Keratinocyte (primary cell): Measurements from ENCODE around the gene TUBB2B. TPM values are rescaled to one million over a fixed set of nuclear protein-coding genes. Genes with fewer than 3 reads are reported as not detected.

Experiments used
- DNase-seq: peaks from one replicate; pipeline ENCODE4 v3.0.0-alpha.2; 2011; ENCODE audit warnings: low read depth, missing footprints, low spot score
- FAIRE-seq: peaks from 2 replicates; lab custom pipeline; 2011; peaks lifted over from hg19 to GRCh38; lab: Jason Lieb, UNC
- H2AFZ ChIP-seq: 2 replicates; pipeline ENCODE4 v1.6.0; 2012; ENCODE audit warnings: low read length, control low read depth, inconsistent platforms; ENCODE audit not compliant: control insufficient read depth
- H3K27ac ChIP-seq: 2 replicates; pipeline ENCODE4 v1.5.1; 2011; ENCODE audit warnings: low read length; ENCODE audit not compliant: control insufficient read depth, insufficient read depth
- H3K27me3 ChIP-seq: 3 replicates; pipeline ENCODE4 v1.6.0; 2011; ENCODE audit warnings: low read length; ENCODE audit not compliant: control insufficient read depth, insufficient read depth; ENCODE audit errors: extremely low read depth
- H3K36me3 ChIP-seq, 2 experiments: 2 replicates in 1 of 2; 3 replicates in 1 of 2; pipeline ENCODE4 v1.5.1; 2011; ENCODE audit warnings: low read length in 2 of 2, mild to moderate bottlenecking in 1 of 2; ENCODE audit not compliant: control insufficient read depth in 2 of 2, insufficient read depth in 2 of 2; ENCODE audit errors: extremely low read depth in 1 of 2
- H3K4me1 ChIP-seq: 3 replicates; pipeline ENCODE4 v1.5.1; 2011; ENCODE audit warnings: low read length; ENCODE audit not compliant: control insufficient read depth, insufficient read depth; ENCODE audit errors: extremely low read depth
- H3K4me2 ChIP-seq: 3 replicates; pipeline ENCODE4 v1.6.0; 2011; ENCODE audit warnings: low read depth, low read length; ENCODE audit not compliant: control insufficient read depth, insufficient read depth; ENCODE audit errors: extremely low read depth
- H3K4me3 ChIP-seq, 3 experiments: fragments of 200-600 bp in 1 of 3; sonication (generic) in 1 of 3; 2 replicates in 2 of 3; 3 replicates in 1 of 3; pipeline ENCODE4 v1.5.1; 2011 to 2016; ENCODE audit warnings: low read length in 3 of 3, mild to moderate bottlenecking in 3 of 3, control low read depth in 2 of 3, inconsistent platforms in 1 of 3, low read depth in 1 of 3, mixed read lengths in 1 of 3, mixed run types in 1 of 3, moderate library complexity in 1 of 3; ENCODE audit not compliant: control insufficient read depth in 2 of 3, insufficient read depth in 2 of 3; ENCODE audit errors: extremely low read depth in 1 of 3
- H3K79me2 ChIP-seq: 2 replicates; pipeline ENCODE4 v1.6.0; 2012; ENCODE audit warnings: low read length; ENCODE audit not compliant: control insufficient read depth, insufficient read depth
- H3K9ac ChIP-seq: 3 replicates; pipeline ENCODE4 v1.6.0; 2011; ENCODE audit warnings: low read length; ENCODE audit not compliant: control insufficient read depth, insufficient read depth; ENCODE audit errors: extremely low read depth
- H3K9me1 ChIP-seq: 3 replicates; pipeline ENCODE4 v1.6.0; 2011; ENCODE audit warnings: low read length; ENCODE audit not compliant: control insufficient read depth, insufficient read depth; ENCODE audit errors: extremely low read depth
- H3K9me3 ChIP-seq: 2 replicates; pipeline ENCODE4 v1.5.1; 2012; ENCODE audit warnings: low read depth, low read length; ENCODE audit not compliant: control insufficient read depth
- H4K20me1 ChIP-seq: 3 replicates; pipeline ENCODE4 v1.6.0; 2011; ENCODE audit warnings: low read length; ENCODE audit not compliant: control insufficient read depth, insufficient read depth; ENCODE audit errors: extremely low read depth
- EZH2 ChIP-seq: IDR thresholded peaks from one replicate; pipeline ENCODE4 v1.6.1; 2012; ENCODE audit warnings: inconsistent platforms, mild to moderate bottlenecking, low read length, moderate library complexity
- dilution Hi-C: fragments of 300-500 bp; cut with MboI; formaldehyde crosslinking; loops from one replicate; pipeline ENCODE4 v1.7.0; 2020; ENCODE audit warnings: low sequenced_read_pairs; ENCODE audit not compliant: extremely low pct_ligation_motif_present
- polyA plus RNA-seq, 5 experiments: library from polyadenylated mRNA; depleted of rRNA in 3 of 5; stranded (reverse) in 3 of 5; stranded (forward) in 1 of 5; unstranded in 1 of 5; fragments of >200 nt; gene quantifications; 1 replicate in 1 of 5; 2 replicates in 3 of 5; 3 replicates in 1 of 5; pipeline versions ENCODE4 v1.2.1 to v1.2.3, GENCODE V29; 2011 to 2012; ENCODE audit warnings: missing spikeins in 2 of 5, low read depth in 1 of 5, low replicate concordance in 1 of 5
- TF ChIP-seq, protein P1 (sequence below), 3 experiments: IDR thresholded peaks in 1 of 3; conservative IDR thresholded peaks in 1 of 3; optimal IDR thresholded peaks in 1 of 3; 2 replicates in 2 of 3; 3 replicates in 1 of 3; pipeline versions ENCODE3 to v1.5.1; 2011; ENCODE audit warnings: low read length in 3 of 3, mild to moderate bottlenecking in 3 of 3, moderate library complexity in 2 of 3, control low read depth in 1 of 3, inconsistent platforms in 1 of 3; ENCODE audit not compliant: insufficient read depth in 2 of 3; ENCODE audit errors: extremely low read depth in 1 of 3

The TUBB2B gene
- polyA plus RNA-seq, 1 donor (not counting 4 experiments of a cell fraction or from before 2014, with no cell fraction given): not detected

- Histone ChIP-seq H3K4me3 (no peak overlapping the region), H3K4me2 (no peak overlapping the region), H3K79me2 (no peaks in the 10 kb centered on the region), H3K27ac (no peak overlapping the region), H3K9me3 (no peaks in the 10 kb centered on the region), H4K20me1 (no peaks in the 10 kb centered on the region), H2AFZ (no peak overlapping the region), H3K9ac (no peak overlapping the region), H3K27me3 (peaks cover 6% of the 10 kb centered on the region), H3K36me3 (no peaks in the 10 kb centered on the region), H3K9me1 (no peaks in the 10 kb centered on the region), H3K4me1 (no peaks in the 10 kb centered on the region)
- TF ChIP-seq, protein P1, sequence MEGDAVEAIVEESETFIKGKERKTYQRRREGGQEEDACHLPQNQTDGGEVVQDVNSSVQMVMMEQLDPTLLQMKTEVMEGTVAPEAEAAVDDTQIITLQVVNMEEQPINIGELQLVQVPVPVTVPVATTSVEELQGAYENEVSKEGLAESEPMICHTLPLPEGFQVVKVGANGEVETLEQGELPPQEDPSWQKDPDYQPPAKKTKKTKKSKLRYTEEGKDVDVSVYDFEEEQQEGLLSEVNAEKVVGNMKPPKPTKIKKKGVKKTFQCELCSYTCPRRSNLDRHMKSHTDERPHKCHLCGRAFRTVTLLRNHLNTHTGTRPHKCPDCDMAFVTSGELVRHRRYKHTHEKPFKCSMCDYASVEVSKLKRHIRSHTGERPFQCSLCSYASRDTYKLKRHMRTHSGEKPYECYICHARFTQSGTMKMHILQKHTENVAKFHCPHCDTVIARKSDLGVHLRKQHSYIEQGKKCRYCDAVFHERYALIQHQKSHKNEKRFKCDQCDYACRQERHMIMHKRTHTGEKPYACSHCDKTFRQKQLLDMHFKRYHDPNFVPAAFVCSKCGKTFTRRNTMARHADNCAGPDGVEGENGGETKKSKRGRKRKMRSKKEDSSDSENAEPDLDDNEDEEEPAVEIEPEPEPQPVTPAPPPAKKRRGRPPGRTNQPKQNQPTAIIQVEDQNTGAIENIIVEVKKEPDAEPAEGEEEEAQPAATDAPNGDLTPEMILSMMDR (optimal IDR thresholded peaks at IDR 0.05 in 1 of 3, IDR thresholded peaks at IDR 0.05 in 1 of 3, conservative IDR thresholded peaks at IDR 0.05 in 1 of 3; ENCODE audit: extremely low read depth in 1 of 3, insufficient read depth in 2 of 3, low read length in 3 of 3): no peak
- no peak for TF ChIP-seq EZH2
- FAIRE-seq (no peak), DNase-seq (no peak)
- dilution Hi-C loops: no loop called here
Measured at GRCh38 chr6:3217286-3217685, 10.2 kb downstream of the TUBB2B start.

DNA sequence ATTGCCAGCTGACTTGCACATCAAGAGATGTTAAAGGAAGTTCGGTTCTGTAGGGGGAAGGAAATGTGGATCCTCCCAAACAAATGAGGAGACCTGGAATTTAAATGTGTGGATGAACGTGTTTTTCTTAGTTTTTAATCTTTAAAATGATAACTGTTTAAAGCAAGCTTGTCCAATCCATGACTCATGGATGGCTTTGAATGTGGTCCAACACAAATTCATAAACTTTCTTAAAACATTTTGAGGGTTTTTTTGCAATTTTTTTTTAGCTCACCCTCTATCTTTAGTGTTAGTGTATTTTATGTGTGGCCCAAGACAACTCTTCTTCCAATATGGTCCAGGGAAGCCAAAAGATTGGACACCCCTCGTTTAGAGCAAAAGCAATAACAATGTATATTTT is 12.6 kb downstream of the TUBB2B start:
- Histone ChIP-seq H3K9me3 (no peaks in the 10 kb centered on the region), H3K9me1 (no peaks in the 10 kb centered on the region), H3K27ac (no peak overlapping the region), H3K4me2 (no peak overlapping the region), H3K79me2 (no peaks in the 10 kb centered on the region), H4K20me1 (no peaks in the 10 kb centered on the region), H3K27me3 (peaks cover 6% of the 10 kb centered on the region), H2AFZ (no peak overlapping the region), H3K36me3 (no peaks in the 10 kb centered on the region), H3K4me3 (no peak overlapping the region), H3K4me1 (peaks cover under 1% of the 10 kb centered on the region), H3K9ac (no peak overlapping the region)
- DNase-seq: no peak
- FAIRE-seq: no peak
- no peak for TF ChIP-seq EZH2
- TF ChIP-seq, protein P1 (optimal IDR thresholded peaks at IDR 0.05 in 1 of 3, IDR thresholded peaks at IDR 0.05 in 1 of 3, conservative IDR thresholded peaks at IDR 0.05 in 1 of 3; ENCODE audit: extremely low read depth in 1 of 3, insufficient read depth in 2 of 3, low read length in 3 of 3): no peak
- dilution Hi-C loops: no loop called here
